Endothelial cell of umbilical vein (primary cell): ENCODE results near the gene CD80.

Experiments
- EZH2 ChIP-seq: IDR thresholded peaks from 2 replicates; pipeline ENCODE4 v1.6.1; 2012; ENCODE audit warnings: borderline replicate concordance, low read depth, mild to moderate bottlenecking, moderate library complexity, low read length, inconsistent platforms; ENCODE audit not compliant: severe bottlenecking
- FOS ChIP-seq: IDR thresholded peaks from 2 replicates; pipeline ENCODE4 v1.6.1; 2011; ENCODE audit warnings: mild to moderate bottlenecking, low read length, moderate library complexity, borderline replicate concordance; ENCODE audit not compliant: insufficient read depth
- GATA2 ChIP-seq: IDR thresholded peaks from 2 replicates; pipeline ENCODE4 v1.7.0; 2011; ENCODE audit warnings: low read depth, mild to moderate bottlenecking, moderate library complexity, mixed read lengths, low read length; ENCODE audit not compliant: insufficient read length, insufficient read depth
- JUN ChIP-seq: IDR thresholded peaks from 2 replicates; pipeline ENCODE4 v1.6.1; 2011; ENCODE audit warnings: borderline replicate concordance, low read depth; ENCODE audit not compliant: insufficient read length, insufficient read depth
- MAX ChIP-seq: IDR thresholded peaks from 2 replicates; pipeline ENCODE4 v1.6.1; 2011; ENCODE audit not compliant: insufficient read depth, insufficient read length
- POLR2A ChIP-seq: IDR thresholded peaks from 2 replicates; pipeline ENCODE4 v1.6.1; 2012; ENCODE audit warnings: low read depth, mild to moderate bottlenecking, control low read depth, low read length
- POLR2AphosphoS5 ChIP-seq: IDR thresholded peaks from 2 replicates; pipeline ENCODE4 v1.6.1; 2012; ENCODE audit warnings: low read depth, mild to moderate bottlenecking, control low read depth, low read length, moderate library complexity; ENCODE audit not compliant: insufficient read depth
- TF ChIP-seq, protein P1 (sequence below), 2 donors: IDR thresholded peaks; 1 replicate in 1 of 2; 2 replicates in 1 of 2; pipeline ENCODE4 v1.5.1; 2011; ENCODE audit warnings: low read length in 2 of 2, mild to moderate bottlenecking in 2 of 2, moderate library complexity in 2 of 2, control low read depth in 1 of 2, inconsistent platforms in 1 of 2, low read depth in 1 of 2; ENCODE audit not compliant: insufficient read depth in 1 of 2; ENCODE audit errors: extremely low read depth in 1 of 2

GRCh38 chr3:119608405-119609000 is 49.1 kb upstream of the CD80 start:
- TF ChIP-seq POLR2A (no peak), POLR2AphosphoS5 (no peak), GATA2 (no peak), EZH2 (no peak), FOS (no peak), JUN (no peak), MAX (no peak)
- TF ChIP-seq, protein P1, sequence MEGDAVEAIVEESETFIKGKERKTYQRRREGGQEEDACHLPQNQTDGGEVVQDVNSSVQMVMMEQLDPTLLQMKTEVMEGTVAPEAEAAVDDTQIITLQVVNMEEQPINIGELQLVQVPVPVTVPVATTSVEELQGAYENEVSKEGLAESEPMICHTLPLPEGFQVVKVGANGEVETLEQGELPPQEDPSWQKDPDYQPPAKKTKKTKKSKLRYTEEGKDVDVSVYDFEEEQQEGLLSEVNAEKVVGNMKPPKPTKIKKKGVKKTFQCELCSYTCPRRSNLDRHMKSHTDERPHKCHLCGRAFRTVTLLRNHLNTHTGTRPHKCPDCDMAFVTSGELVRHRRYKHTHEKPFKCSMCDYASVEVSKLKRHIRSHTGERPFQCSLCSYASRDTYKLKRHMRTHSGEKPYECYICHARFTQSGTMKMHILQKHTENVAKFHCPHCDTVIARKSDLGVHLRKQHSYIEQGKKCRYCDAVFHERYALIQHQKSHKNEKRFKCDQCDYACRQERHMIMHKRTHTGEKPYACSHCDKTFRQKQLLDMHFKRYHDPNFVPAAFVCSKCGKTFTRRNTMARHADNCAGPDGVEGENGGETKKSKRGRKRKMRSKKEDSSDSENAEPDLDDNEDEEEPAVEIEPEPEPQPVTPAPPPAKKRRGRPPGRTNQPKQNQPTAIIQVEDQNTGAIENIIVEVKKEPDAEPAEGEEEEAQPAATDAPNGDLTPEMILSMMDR (IDR thresholded peaks at IDR 0.05; ENCODE audit: extremely low read depth in 1 of 2, insufficient read depth in 1 of 2, low read depth in 1 of 2, low read length in 2 of 2), result no peak
